ENCODE results near the gene PTAFR.

Gene PTAFR

GRCh38 chr1:28155628-28156027 lies 20.9 kb downstream of the PTAFR start:
- H3K4me3 ChIP-seq (ENCODE audit: control insufficient read depth in 1 of 7, extremely low read depth in 1 of 7, insufficient read depth in 4 of 7, low read depth in 2 of 7, low read length in 6 of 7) = no peak overlapping the region
- CTCF ChIA-PET = interaction anchor here (0.9 kb wide), 1 partner anchor 32 kb away, joined by 3 read pairs; no protein-coding TSS in a partner anchor

GRCh38 chr1:28154078-28154594 lies 22.4 kb downstream of the PTAFR start:
- CTCF ChIA-PET = interaction anchor here (0.8 to 2.1 kb wide), 9 partner anchors 10 to 66 kb away, joined by 3 to 12 read pairs (median 3); partner anchors contain the start of gene EYA3
- POLR2A ChIA-PET = interaction anchor here (0.8 kb wide), 1 partner anchor 9 kb away, joined by 4 read pairs; no protein-coding TSS in a partner anchor
- H3K27me3 ChIP-seq (replicated peaks in 2 of 5; ENCODE audit: control insufficient read depth in 4 of 5, insufficient read depth in 5 of 5, low read length in 4 of 5) = no peaks in the 10 kb centered on the region
- peaks cover 5 to 24% (median 18%) of the 10 kb centered on the region in 4 experiments for H3K4me1 ChIP-seq (ENCODE audit: control extremely low read depth in 1 of 4, control insufficient read depth in 4 of 4, insufficient read depth in 4 of 4, low read length in 3 of 4)
- 71% methylated on average over 5 of the region's 9 CpGs for WGBS (ENCODE audit: insufficient coverage)
- no peaks in the 10 kb centered on the region for H3K9me3 ChIP-seq (ENCODE audit: control extremely low read depth in 1 of 5, control insufficient read depth in 4 of 5, insufficient read depth in 2 of 5, low read depth in 1 of 5, low read length in 4 of 5)
- no peak overlapping the region for H3K27ac ChIP-seq (ENCODE audit: insufficient read depth in 1 of 2, low read depth in 1 of 2, low read length in 2 of 2, poor library complexity in 1 of 2, severe bottlenecking in 2 of 2)
- no peak for DNase-seq
- peaks cover 0 to 6% (median 3%) of the 10 kb centered on the region in 4 experiments for H3K36me3 ChIP-seq (ENCODE audit: control insufficient read depth in 4 of 4, insufficient read depth in 4 of 4, low read length in 3 of 4)
- H3K4me3 ChIP-seq (ENCODE audit: control insufficient read depth in 1 of 7, extremely low read depth in 1 of 7, insufficient read depth in 4 of 7, low read depth in 2 of 7, low read length in 6 of 7) = no peak overlapping the region

More at GRCh38 chr1:28155628-28156027, 20.9 kb downstream of the PTAFR start:
- Histone ChIP-seq H3K4me1 (ENCODE audit: control extremely low read depth in 1 of 4, control insufficient read depth in 4 of 4, insufficient read depth in 4 of 4, low read length in 3 of 4) (peaks cover 5 to 24% (median 19%) of the 10 kb centered on the region in 4 experiments), H3K27ac (ENCODE audit: insufficient read depth in 1 of 2, low read depth in 1 of 2, low read length in 2 of 2, poor library complexity in 1 of 2, severe bottlenecking in 2 of 2) (no peak overlapping the region), H3K27me3 (replicated peaks in 2 of 5; ENCODE audit: control insufficient read depth in 4 of 5, insufficient read depth in 5 of 5, low read length in 4 of 5) (no peaks in the 10 kb centered on the region), H3K36me3 (ENCODE audit: control insufficient read depth in 4 of 4, insufficient read depth in 4 of 4, low read length in 3 of 4) (no peaks in the 10 kb centered on the region), H3K9me3 (ENCODE audit: control extremely low read depth in 1 of 5, control insufficient read depth in 4 of 5, insufficient read depth in 2 of 5, low read depth in 1 of 5, low read length in 4 of 5) (no peaks in the 10 kb centered on the region)
- POLR2A ChIA-PET = no interaction called here
- 97% methylated on average over 4 of the region's 4 CpGs for WGBS (ENCODE audit: insufficient coverage)
- DNase-seq = no peak

GRCh38 chr1:28150125-28150780 lies 26.2 kb downstream of the PTAFR start:
- POLR2A ChIA-PET = no interaction called here
- Histone ChIP-seq H3K9me3 (ENCODE audit: control extremely low read depth in 1 of 5, control insufficient read depth in 4 of 5, insufficient read depth in 2 of 5, low read depth in 1 of 5, low read length in 4 of 5) (no peaks in the 10 kb centered on the region), H3K27ac (ENCODE audit: insufficient read depth in 1 of 2, low read depth in 1 of 2, low read length in 2 of 2, poor library complexity in 1 of 2, severe bottlenecking in 2 of 2) (no peak overlapping the region), H3K4me3 (ENCODE audit: control insufficient read depth in 1 of 7, extremely low read depth in 1 of 7, insufficient read depth in 4 of 7, low read depth in 2 of 7, low read length in 6 of 7) (no peak overlapping the region), H3K4me1 (ENCODE audit: control extremely low read depth in 1 of 4, control insufficient read depth in 4 of 4, insufficient read depth in 4 of 4, low read length in 3 of 4) (peaks cover 5 to 24% (median 18%) of the 10 kb centered on the region in 4 experiments), H3K27me3 (replicated peaks in 2 of 5; ENCODE audit: control insufficient read depth in 4 of 5, insufficient read depth in 5 of 5, low read length in 4 of 5) (no peaks in the 10 kb centered on the region), H3K36me3 (ENCODE audit: control insufficient read depth in 4 of 4, insufficient read depth in 4 of 4, low read length in 3 of 4) (peaks cover 0 to 6% (median 3%) of the 10 kb centered on the region in 4 experiments)
- CTCF ChIA-PET = no interaction called here
- WGBS (ENCODE audit: insufficient coverage) = 98% methylated on average over 23 of the region's 23 CpGs
- no peak for DNase-seq

- peaks cover 0 to 6% (median 3%) of the 10 kb centered on the region in 4 experiments for H3K36me3 ChIP-seq (ENCODE audit: control insufficient read depth in 4 of 4, insufficient read depth in 4 of 4, low read length in 3 of 4)
- no peak overlapping the region for H3K4me3 ChIP-seq (ENCODE audit: control insufficient read depth in 1 of 7, extremely low read depth in 1 of 7, insufficient read depth in 4 of 7, low read depth in 2 of 7, low read length in 6 of 7)
- DNase-seq = no peak
- H3K4me1 ChIP-seq (ENCODE audit: control extremely low read depth in 1 of 4, control insufficient read depth in 4 of 4, insufficient read depth in 4 of 4, low read length in 3 of 4) = peaks cover 2 to 13% (median 8%) of the 10 kb centered on the region in 4 experiments
- H3K27me3 ChIP-seq (replicated peaks in 2 of 5; ENCODE audit: control insufficient read depth in 4 of 5, insufficient read depth in 5 of 5, low read length in 4 of 5) = no peaks in the 10 kb centered on the region
- 100% methylated on average over 1 of the region's 1 CpG for WGBS (ENCODE audit: insufficient coverage)
- ChIA-PET CTCF (interaction anchor here (1.1 to 2.0 kb wide), 3 partner anchors 10 to 13 kb away, joined by 3 to 8 read pairs (median 3); no protein-coding TSS in a partner anchor), POLR2A (no interaction called here)
- H3K9me3 ChIP-seq (ENCODE audit: control extremely low read depth in 1 of 5, control insufficient read depth in 4 of 5, insufficient read depth in 2 of 5, low read depth in 1 of 5, low read length in 4 of 5) = no peaks in the 10 kb centered on the region
- H3K27ac ChIP-seq (ENCODE audit: insufficient read depth in 1 of 2, low read depth in 1 of 2, low read length in 2 of 2, poor library complexity in 1 of 2, severe bottlenecking in 2 of 2) = no peak overlapping the region
Measured at GRCh38 chr1:28148880-28149195, 27.7 kb downstream of the PTAFR start.

- DNase-seq = no peak
- ChIA-PET CTCF (interaction anchor here (1.1 to 2.0 kb wide), 3 partner anchors 9 to 26 kb away, joined by 3 to 8 read pairs (median 3); no protein-coding TSS in a partner anchor), POLR2A (no interaction called here)
- Histone ChIP-seq H3K4me3 (ENCODE audit: control insufficient read depth in 1 of 7, extremely low read depth in 1 of 7, insufficient read depth in 4 of 7, low read depth in 2 of 7, low read length in 6 of 7) (no peak overlapping the region), H3K27ac (ENCODE audit: insufficient read depth in 1 of 2, low read depth in 1 of 2, low read length in 2 of 2, poor library complexity in 1 of 2, severe bottlenecking in 2 of 2) (no peak overlapping the region), H3K9me3 (ENCODE audit: control extremely low read depth in 1 of 5, control insufficient read depth in 4 of 5, insufficient read depth in 2 of 5, low read depth in 1 of 5, low read length in 4 of 5) (no peaks in the 10 kb centered on the region), H3K4me1 (ENCODE audit: control extremely low read depth in 1 of 4, control insufficient read depth in 4 of 4, insufficient read depth in 4 of 4, low read length in 3 of 4) (peaks cover 0 to 4% (median 0%) of the 10 kb centered on the region in 4 experiments), H3K36me3 (ENCODE audit: control insufficient read depth in 4 of 4, insufficient read depth in 4 of 4, low read length in 3 of 4) (peaks cover 0 to 6% (median 3%) of the 10 kb centered on the region in 4 experiments), H3K27me3 (replicated peaks in 2 of 5; ENCODE audit: control insufficient read depth in 4 of 5, insufficient read depth in 5 of 5, low read length in 4 of 5) (no peaks in the 10 kb centered on the region)
- 91% methylated on average over 15 of the region's 16 CpGs for WGBS (ENCODE audit: insufficient coverage)
Measured at GRCh38 chr1:28147264-28148094, 29.0 kb downstream of the PTAFR start.

- Histone ChIP-seq H3K36me3 (ENCODE audit: control insufficient read depth in 4 of 4, insufficient read depth in 4 of 4, low read length in 3 of 4) (peaks cover 0 to 6% (median 3%) of the 10 kb centered on the region in 4 experiments), H3K4me1 (ENCODE audit: control extremely low read depth in 1 of 4, control insufficient read depth in 4 of 4, insufficient read depth in 4 of 4, low read length in 3 of 4) (peaks cover 0 to 4% (median 0%) of the 10 kb centered on the region in 4 experiments), H3K9me3 (ENCODE audit: control extremely low read depth in 1 of 5, control insufficient read depth in 4 of 5, insufficient read depth in 2 of 5, low read depth in 1 of 5, low read length in 4 of 5) (no peaks in the 10 kb centered on the region), H3K27me3 (replicated peaks in 2 of 5; ENCODE audit: control insufficient read depth in 4 of 5, insufficient read depth in 5 of 5, low read length in 4 of 5) (no peaks in the 10 kb centered on the region), H3K27ac (ENCODE audit: insufficient read depth in 1 of 2, low read depth in 1 of 2, low read length in 2 of 2, poor library complexity in 1 of 2, severe bottlenecking in 2 of 2) (no peak overlapping the region), H3K4me3 (ENCODE audit: control insufficient read depth in 1 of 7, extremely low read depth in 1 of 7, insufficient read depth in 4 of 7, low read depth in 2 of 7, low read length in 6 of 7) (no peak overlapping the region)
- ChIA-PET POLR2A (interaction anchor here (1.0 kb wide), 1 partner anchor 9 kb away, joined by 4 read pairs; no protein-coding TSS in a partner anchor), CTCF (interaction anchor here (0.7 kb wide), 1 partner anchor 51 kb away, joined by 3 read pairs; no protein-coding TSS in a partner anchor)
- WGBS (ENCODE audit: insufficient coverage) = 100% methylated on average over 3 of the region's 5 CpGs
- DNase-seq = no peak
Measured at GRCh38 chr1:28145728-28146127, 30.8 kb downstream of the PTAFR start.
